HepG2 (cell line): ENCODE results near the gene PHKG1. TPM values are rescaled to one million over a fixed set of nuclear protein-coding genes. Genes with fewer than 3 reads are reported as not detected.

Experiments
- ATAC-seq: fragments of 200-7000 bp; cut with Tn5 transposase; 3 replicates; pipeline ENCODE4 v1.9.1; 2020; ENCODE audit warnings: mild to moderate bottlenecking, moderate library complexity
- BruUV-seq: library from RNA; stranded (reverse); fragments of 400-500 nt; replicated peaks from 2 replicates; lab custom pipeline; 2021; lab: Mats Ljungman, UMichigan
- CTCF ChIA-PET: fragments of 300-600 bp; formaldehyde crosslinking; extraction: SDS; loops from one replicate; lab custom pipeline; 2021; ENCODE audit warnings: low total read pairs, inconsistent platforms, low intra/inter-chr PET ratio; lab: Yijun Ruan, JAX
- POLR2A ChIA-PET: fragments of 350-600 bp; sonication (Branson Sonifier 250); formaldehyde crosslinking; loops from one replicate; lab custom pipeline; 2020; ENCODE audit warnings: antibody characterized with exemption, inconsistent platforms; lab: Yijun Ruan, JAX
- DNase-seq: peaks from one replicate; pipeline ENCODE4 v3.0.0-alpha.2; 2015; ENCODE audit warnings: low spot score
- FAIRE-seq: peaks from 3 replicates; lab custom pipeline; 2011; peaks lifted over from hg19 to GRCh38; lab: Jason Lieb, UNC
- H2AFZ ChIP-seq: one replicate; pipeline ENCODE4 v1.6.1; 2011; ENCODE audit warnings: low read length, inconsistent platforms
- H3K27ac ChIP-seq: fragments of 300-600 bp; 3 replicates; pipeline ENCODE4 v1.8.0; 2011; ENCODE audit warnings: mixed run types, mild to moderate bottlenecking, mixed read lengths, low read length, inconsistent platforms; ENCODE audit not compliant: insufficient read depth; ENCODE audit errors: extremely low read length
- H3K27me3 ChIP-seq, 2 experiments: fragments of 200-600 bp in 1 of 2; 2 replicates in 1 of 2; 3 replicates in 1 of 2; pipeline versions ENCODE4 v1.6.0 to v1.8.0; 2011; ENCODE audit warnings: low read length in 2 of 2, mild to moderate bottlenecking in 2 of 2, moderate library complexity in 2 of 2, inconsistent platforms in 1 of 2; ENCODE audit not compliant: insufficient read depth in 2 of 2, control insufficient read depth in 1 of 2
- H3K36me3 ChIP-seq, 2 experiments: fragments of 200-600 bp in 1 of 2; replicated peaks in 1 of 2; 2 replicates in 1 of 2; 3 replicates in 1 of 2; pipeline versions ENCODE4 v1.5.1 to v1.8.0; 2011; ENCODE audit warnings: low read length in 2 of 2, inconsistent platforms in 1 of 2; ENCODE audit not compliant: insufficient read depth in 2 of 2, control insufficient read depth in 1 of 2
- H3K4me1 ChIP-seq: 2 replicates; pipeline ENCODE4 v1.5.1; 2012; ENCODE audit warnings: low read length, inconsistent platforms; ENCODE audit not compliant: insufficient read depth
- H3K4me2 ChIP-seq: 2 replicates; pipeline ENCODE4 v1.6.0; 2011; ENCODE audit warnings: low read depth, low read length, inconsistent platforms
- H3K4me3 ChIP-seq, 3 experiments: fragments of 200-600 bp in 1 of 3; sonication (generic), shearing (Covaris generic) in 1 of 3; replicated peaks in 1 of 3; 2 replicates each; pipeline ENCODE4 v1.5.1; 2011 to 2016; ENCODE audit warnings: low read length in 3 of 3, inconsistent platforms in 2 of 3, low read depth in 2 of 3, mild to moderate bottlenecking in 2 of 3, control low read depth in 1 of 3, mixed read lengths in 1 of 3; ENCODE audit not compliant: insufficient read depth in 1 of 3
- H3K79me2 ChIP-seq: one replicate; pipeline ENCODE4 v1.6.1; 2011; ENCODE audit warnings: low read length, inconsistent platforms; ENCODE audit not compliant: insufficient read depth
- H3K9ac ChIP-seq: 2 replicates; pipeline ENCODE4 v1.6.0; 2011; ENCODE audit warnings: mild to moderate bottlenecking, low read depth, low read length, inconsistent platforms; ENCODE audit not compliant: insufficient read depth
- H3K9me3 ChIP-seq: 2 replicates; pipeline ENCODE4 v1.5.1; 2012; ENCODE audit warnings: mild to moderate bottlenecking, low read length
- H4K20me1 ChIP-seq: 2 replicates; pipeline ENCODE4 v1.6.0; 2011; ENCODE audit warnings: inconsistent platforms, mild to moderate bottlenecking, low read length, moderate library complexity; ENCODE audit not compliant: insufficient read depth
- BCL3 ChIP-seq: sonication (generic); formaldehyde crosslinking; IDR thresholded peaks from 2 replicates; pipeline ENCODE4 v1.5.1; 2020; ENCODE audit warnings: mild to moderate bottlenecking, missing genetic modification reagents, moderate library complexity
- MYC ChIP-seq: sonication (generic); formaldehyde crosslinking; IDR thresholded peaks from 2 replicates; pipeline ENCODE4 v1.9.0; 2021; ENCODE audit warnings: missing genetic modification reagents, borderline replicate concordance
- NR2C2 ChIP-seq: sonication (generic); formaldehyde crosslinking; IDR thresholded peaks from 2 replicates; pipeline ENCODE4 v1.4.0; 2020; ENCODE audit warnings: missing genetic modification reagents, mild to moderate bottlenecking, moderate library complexity, borderline replicate concordance
- RBM22 ChIP-seq: fragments of 200-400 bp; formaldehyde crosslinking; optimal IDR thresholded peaks from 2 replicates; pipeline ENCODE3; 2017; ENCODE audit warnings: mild to moderate bottlenecking, low read length, moderate library complexity
- RCOR2 ChIP-seq: IDR thresholded peaks from 2 replicates; pipeline ENCODE4 v1.6.1; 2016; ENCODE audit warnings: missing biosample characterization, missing genetic modification reagents
- TIGD3 ChIP-seq: sonication (generic); formaldehyde crosslinking; IDR thresholded peaks from 2 replicates; pipeline ENCODE4 v1.5.1; 2020; ENCODE audit warnings: mild to moderate bottlenecking, missing genetic modification reagents, borderline replicate concordance
- ZNF451 ChIP-seq: sonication (generic); formaldehyde crosslinking; IDR thresholded peaks from 2 replicates; pipeline ENCODE4 v1.5.0; 2020; ENCODE audit warnings: mild to moderate bottlenecking, missing genetic modification reagents
- ZNF570 ChIP-seq: sonication (generic); formaldehyde crosslinking; IDR thresholded peaks from 2 replicates; pipeline ENCODE4 v1.4.0; 2020; ENCODE audit warnings: mild to moderate bottlenecking, missing genetic modification reagents, borderline replicate concordance
- WGBS: methylation state at CpG from one replicate; pipeline ENCODE4 v1.1.6; 2017; ENCODE audit warnings: low lambda C conversion rate; 5-methylcytosine and 5-hydroxymethylcytosine counted together
- in situ Hi-C: cut with HindIII; loops from 2 replicates; pipeline ENCODE4 v1.10.0; 2017; ENCODE audit warnings: low pct_unique_long_range_greater_than_20kb; ENCODE audit not compliant: extremely low pct_ligation_motif_present
- intact Hi-C: fragments of 100-400 bp; cut with micrococcal nuclease; formaldehyde crosslinking; loops from one replicate; pipeline ENCODE4 v1.10.0; 2022; ENCODE audit not compliant: unreplicated experiment
- polyA plus RNA-seq, 8 experiments: library from polyadenylated mRNA; depleted of rRNA in 3 of 8; stranded (reverse) in 7 of 8; unstranded in 1 of 8; fragments of >200 nt; fragmentation: Illumina TruSeq in 4 of 8; extraction: Trizol in 4 of 8; gene quantifications; 2 replicates each; pipeline versions ENCODE4 v1.2.1 to v1.2.3, GENCODE V29; 2011 to 2016; ENCODE audit warnings: low read depth in 4 of 8, missing spikeins in 1 of 8, mixed read lengths in 1 of 8; ENCODE audit not compliant: insufficient read depth in 1 of 8
- total RNA-seq, 5 experiments: library from RNA; depleted of rRNA; stranded (reverse); fragments of >200 nt; fragmentation: Illumina TruSeq; extraction: Trizol; gene quantifications; 2 replicates each; pipeline ENCODE4 v1.2.3, GENCODE V29; 2016; ENCODE audit warnings: low read depth in 1 of 5

Gene PHKG1
- total and polyA plus RNA-seq, 2 of the 13 experiments (the other 11 are each of a cell fraction or from before 2014, with no cell fraction given), result 0.44 to 0.71 TPM

- no peak for FAIRE-seq
- H2AFZ ChIP-seq, result peak overlapping the region; percentile 5
- in situ Hi-C loops (no loop called here), intact Hi-C loops (no loop called here)
- peaks cover 29% of the 10 kb centered on the region for H3K79me2 ChIP-seq
- ATAC-seq, result no peak
- no peak overlapping the region for H3K4me2 ChIP-seq
- H3K4me3 ChIP-seq, result no peak overlapping the region
- whole genome bisulfite sequencing, result 96% methylated on average over 1 of the region's 1 CpG
- BruUV-seq, result no TSS peak
- H4K20me1 ChIP-seq, result no peaks in the 10 kb centered on the region; the same call in 1 of the 2 replicates
- ChIA-PET CTCF (no interaction called here), POLR2A (no interaction called here)
- peaks cover 6% of the 10 kb centered on the region; the same call in 1 of the 2 replicates for H3K9me3 ChIP-seq
- H3K9ac ChIP-seq, result no peak overlapping the region
- H3K27ac ChIP-seq, result no peak overlapping the region
- TF ChIP-seq RCOR2 (CRISPR knock-in tag), result no peak
- no peak for TF ChIP-seq MYC (CRISPR knock-in tag)
- TF ChIP-seq, all 625 proteins: peak for 0
- Histone ChIP-seq H3K27me3 (no peaks in the 10 kb centered on the region; a peak in 1 of 5 replicates), H3K4me1 (peaks cover 16% of the 10 kb centered on the region; the same call in 1 of the 2 replicates), H3K36me3 (peaks cover 5 to 14% of the 10 kb centered on the region in 2 experiments)
- DNase-seq, result no peak
These were observed 15.2 kb upstream of the PHKG1 start for GRCh38 chr7:56107954-56108258.

GRCh38 chr7:56106108-56107073 is 13.6 kb upstream of the PHKG1 start, which contains the start of gene CHCHD2:
Gene CHCHD2, minus strand, starts transcription at chr7:56106476. Its CDS starts 63 bp downstream, at chr7:56106413.
- in situ Hi-C loops (no loop called here), intact Hi-C loops (no loop called here)
- H3K9ac ChIP-seq, result peak within 1 kb of the TSS; percentile 93
- H2AFZ ChIP-seq, result peak within 1 kb of the TSS; percentile 58
- H4K20me1 ChIP-seq, result no peaks in the 10 kb centered on the region; the same call in 1 of the 2 replicates
- no TSS peak for BruUV-seq
- H3K27ac ChIP-seq, result peak within 1 kb of the TSS; percentile 84
- WGBS, result 9% methylated on average over 38 of the region's 57 CpGs
- H3K4me2 ChIP-seq, result peak within 1 kb of the TSS; percentile 78
- H3K9me3 ChIP-seq, result peaks cover 6% of the 10 kb centered on the region; the same call in 1 of the 2 replicates
- no peaks in the 10 kb centered on the region; a peak in 1 of 5 replicates for H3K27me3 ChIP-seq
- ChIA-PET CTCF (no interaction called here), POLR2A (interaction anchor here (0.5 to 1.7 kb wide), 14 partner anchors 10 to 928 kb away, joined by 3 to 9 read pairs (median 3); partner anchors contain the start of genes CCT6A, NIPSNAP2, PHKG1 and PSPH)
- peak; percentile 100 for ATAC-seq
- peaks cover 16% of the 10 kb centered on the region; the same call in 1 of the 2 replicates for H3K4me1 ChIP-seq
- H3K36me3 ChIP-seq, result peaks cover 6 to 28% of the 10 kb centered on the region in 2 experiments
- peaks cover 29% of the 10 kb centered on the region for H3K79me2 ChIP-seq
- peak within 1 kb of the TSS; percentile 71 to 92 (median 84) for H3K4me3 ChIP-seq
- peak; percentile 98 for DNase-seq
- FAIRE-seq, result peak; percentile 99
- TF ChIP-seq ZNF451 (CRISPR knock-in tag), result peak; percentile 73; the same call in 1 of the 2 replicates
- peak; percentile 95 for TF ChIP-seq NR2C2
- no peak for TF ChIP-seq ZNF570
- TF ChIP-seq RBM22, result no peak
- no peak; the same call in 1 of the 2 replicates for TF ChIP-seq TIGD3 (CRISPR knock-in tag)
- TF ChIP-seq BCL3, result 0 out of 2 replicates have a peak, but pooled peaks have one; percentile 29
